Esophagus muscularis mucosa (tissue), 4 donors: ENCODE measurements around the gene UBE2Z. TPM values are rescaled to one million over a fixed set of nuclear protein-coding genes. Genes with fewer than 3 reads are reported as not detected.

Experiments
- DNase-seq: peaks from one replicate; pipeline ENCODE4 v3.0.0-alpha.2; 2017; ENCODE audit errors: extremely low spot score
- H3K27ac ChIP-seq, 4 donors: fragments of 200-600 bp; sonication (generic); replicated peaks in 1 of 4; 1 replicate in 3 of 4; 2 replicates in 1 of 4; pipeline ENCODE4 v1.5.1; 2016 to 2019; ENCODE audit warnings: mild to moderate bottlenecking in 1 of 4
- H3K27me3 ChIP-seq, 4 donors: fragments of 200-600 bp; sonication (generic); one replicate each; pipeline versions ENCODE4 v1.5.1 to v1.6.0; 2016 to 2019
- H3K36me3 ChIP-seq, 4 donors: fragments of 200-600 bp; sonication (generic); one replicate each; pipeline ENCODE4 v1.5.1; 2016 to 2019
- H3K4me1 ChIP-seq, 4 donors: fragments of 200-600 bp; sonication (generic); one replicate each; pipeline ENCODE4 v1.5.1; 2016 to 2019
- H3K4me3 ChIP-seq, 4 donors: fragments of 200-600 bp; sonication (generic); 1 replicate in 2 of 4; 2 replicates in 2 of 4; pipeline ENCODE4 v1.5.1; 2016 to 2019; ENCODE audit warnings: mild to moderate bottlenecking in 4 of 4, moderate library complexity in 1 of 4
- H3K9me3 ChIP-seq, 4 donors: fragments of 200-600 bp; sonication (generic); 1 replicate in 3 of 4; 2 replicates in 1 of 4; pipeline ENCODE4 v1.5.1; 2016 to 2019
- CTCF ChIP-seq, 3 experiments: fragments of 200-600 bp in 2 of 3; fragments of 450-650 bp in 1 of 3; sonication (generic) in 2 of 3; IDR thresholded peaks; one replicate each; pipeline ENCODE4 v1.5.1; 2017 to 2019; ENCODE audit warnings: antibody characterized with exemption in 3 of 3, mild to moderate bottlenecking in 2 of 3, moderate library complexity in 1 of 3
- EP300 ChIP-seq: sonication (generic); formaldehyde crosslinking; IDR thresholded peaks from one replicate; pipeline ENCODE4 v1.6.1; 2017; ENCODE audit warnings: antibody characterized with exemption
- POLR2A ChIP-seq: fragments of 450-650 bp; IDR thresholded peaks from one replicate; pipeline ENCODE4 v1.6.1; 2017; ENCODE audit warnings: antibody characterized with exemption, moderate library complexity, mild to moderate bottlenecking, low read depth
- POLR2AphosphoS5 ChIP-seq, 2 donors: sonication (generic); formaldehyde crosslinking; IDR thresholded peaks; one replicate each; pipeline ENCODE4 v1.6.1; 2017; ENCODE audit warnings: antibody characterized with exemption in 2 of 2
- WGBS: methylation state at CpG from one replicate; pipeline ENCODE4 v1.1.5; 2018; 5-methylcytosine and 5-hydroxymethylcytosine counted together
- intact Hi-C: fragments of 100-400 bp; cut with DNase I; formaldehyde crosslinking; loops from one replicate; pipeline ENCODE4 v1.15.1; 2023
- total RNA-seq, 4 donors: library from RNA; depleted of rRNA; stranded (reverse); fragments of >200 nt; gene quantifications; one replicate each; pipeline versions ENCODE4 v1.1.0 to v1.2.1, GENCODE V29; 2016

Gene UBE2Z
- 10 to 100 TPM; 46.4 to 76.4 (median 62.9) TPM for total RNA-seq

GRCh38 chr17:48908047-48908843 is at the start of gene UBE2Z:
Gene UBE2Z (plus strand): TSS chr17:48908407. CDS start chr17:48908504, 97 bp downstream.
- Histone ChIP-seq H3K9me3 (no peaks in the 10 kb centered on the region), H3K36me3 (peaks cover 0 to 27% (median 25%) of the 10 kb centered on the region in 4 donors), H3K4me3 (peak within 1 kb of the TSS; percentile 86 to 100 (median 96)), H3K27me3 (no peaks in the 10 kb centered on the region), H3K4me1 (peaks cover 39 to 45% (median 41%) of the 10 kb centered on the region in 4 donors), H3K27ac (peak within 1 kb of the TSS; percentile 91 to 93 (median 92))
- 0% methylated on average over 13 of the region's 81 CpGs for WGBS
- TF ChIP-seq CTCF (IDR thresholded peaks at IDR 0.05) (peak in 1 of 3 experiments; percentile 22), EP300 (no peak), POLR2AphosphoS5 (IDR thresholded peaks at IDR 0.05) (peak; percentile 92 to 98), POLR2A (peak; percentile 74)
- DNase-seq = peak; percentile 99
- intact Hi-C loops = loop anchor here (5.0 kb wide), 1 partner anchor 34 kb away; the partner anchor contains the start of gene SNF8

GRCh38 chr17:48860034-48860433 is 48.2 kb upstream of the UBE2Z start:
- H3K4me1 ChIP-seq = no peaks in the 10 kb centered on the region
- intact Hi-C loops = no loop called here
- DNase-seq = no peak
- H3K9me3 ChIP-seq = no peaks in the 10 kb centered on the region
- peaks cover 86 to 100% (median 94%) of the 10 kb centered on the region in 4 donors for H3K36me3 ChIP-seq
- no peaks in the 10 kb centered on the region for H3K27me3 ChIP-seq
- TF ChIP-seq POLR2AphosphoS5 (IDR thresholded peaks at IDR 0.05) (no peak), CTCF (IDR thresholded peaks at IDR 0.05) (peak in 1 of 3 experiments; percentile 20)
- no peak overlapping the region for H3K27ac ChIP-seq
- no peak overlapping the region for H3K4me3 ChIP-seq
- 92% methylated on average over 3 of the region's 3 CpGs for WGBS

GRCh38 chr17:48860456-48860855 is 47.8 kb upstream of the UBE2Z start:
- no peak for TF ChIP-seq EP300
- TF ChIP-seq CTCF (IDR thresholded peaks at IDR 0.05) = no peak
- TF ChIP-seq POLR2AphosphoS5 (IDR thresholded peaks at IDR 0.05) = no peak
- no peak for TF ChIP-seq POLR2A
- no peak overlapping the region for H3K27ac ChIP-seq
- H3K36me3 ChIP-seq = peaks cover 85 to 100% (median 94%) of the 10 kb centered on the region in 4 donors
- no peaks in the 10 kb centered on the region for H3K9me3 ChIP-seq
- intact Hi-C loops = no loop called here
- DNase-seq = no peak
- no peaks in the 10 kb centered on the region for H3K27me3 ChIP-seq
- WGBS = 94% methylated on average over 4 of the region's 4 CpGs
- H3K4me1 ChIP-seq = no peaks in the 10 kb centered on the region
- no peak overlapping the region for H3K4me3 ChIP-seq

- H3K27me3 ChIP-seq = no peaks in the 10 kb centered on the region
- DNase-seq = no peak
- 65% methylated on average over 3 of the region's 3 CpGs for WGBS
- no peak for TF ChIP-seq POLR2AphosphoS5 (IDR thresholded peaks at IDR 0.05)
- TF ChIP-seq CTCF (IDR thresholded peaks at IDR 0.05) = no peak
- no peak for TF ChIP-seq EP300
- TF ChIP-seq POLR2A = no peak
- H3K9me3 ChIP-seq = no peaks in the 10 kb centered on the region
- intact Hi-C loops = no loop called here
- no peak overlapping the region for H3K27ac ChIP-seq
- H3K4me3 ChIP-seq = no peak overlapping the region
- H3K36me3 ChIP-seq = peaks cover 15 to 27% (median 24%) of the 10 kb centered on the region in 4 donors
- peaks cover 19 to 39% (median 28%) of the 10 kb centered on the region in 4 donors for H3K4me1 ChIP-seq
These were observed 39.2 kb upstream of the UBE2Z start for GRCh38 chr17:48868916-48869500.
